ENCODE data around the gene ANKRD63.

Gene ANKRD63

DNA sequence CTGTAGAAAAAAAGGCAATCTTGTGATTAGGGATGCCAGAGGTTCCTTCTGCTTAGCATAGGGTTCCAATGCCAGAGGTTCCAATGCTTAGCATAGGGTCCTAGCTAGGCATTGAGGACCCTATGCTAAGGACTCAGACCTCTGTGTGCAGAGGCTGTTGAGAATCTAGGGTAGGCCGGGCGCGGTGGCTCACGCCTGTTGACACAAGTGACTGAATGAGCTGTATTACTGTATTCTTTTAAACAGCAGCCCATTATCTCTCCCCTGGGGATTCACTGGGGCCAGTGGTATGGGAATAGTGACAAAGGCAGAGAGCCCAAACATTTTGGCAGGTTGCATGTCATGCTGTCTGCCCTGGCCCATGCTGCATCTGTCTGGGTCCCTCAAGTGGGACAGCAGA, 27.8 kb downstream of the ANKRD63 start:
- DNase-seq: no peak

DNA sequence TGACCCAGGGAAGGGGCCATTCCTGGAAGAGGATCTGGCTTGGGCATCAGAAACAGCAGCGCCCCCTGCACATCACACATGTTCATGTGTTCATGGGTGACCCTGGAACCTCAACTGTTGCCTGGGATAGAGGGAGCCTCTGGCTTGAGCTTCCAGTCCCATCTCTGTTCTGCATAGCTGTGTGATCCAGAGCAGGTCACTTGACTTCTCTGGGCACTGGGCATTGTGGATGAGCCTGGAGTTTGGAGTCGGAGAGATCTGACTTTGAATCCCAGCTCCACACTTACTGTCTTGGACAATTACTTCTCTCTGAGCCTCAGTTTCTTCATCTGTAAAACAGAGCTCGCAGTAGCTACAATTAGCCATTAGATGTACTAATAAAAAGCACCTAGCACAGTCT, 28.4 kb downstream of the ANKRD63 start:
- DNase-seq: no peak

DNA sequence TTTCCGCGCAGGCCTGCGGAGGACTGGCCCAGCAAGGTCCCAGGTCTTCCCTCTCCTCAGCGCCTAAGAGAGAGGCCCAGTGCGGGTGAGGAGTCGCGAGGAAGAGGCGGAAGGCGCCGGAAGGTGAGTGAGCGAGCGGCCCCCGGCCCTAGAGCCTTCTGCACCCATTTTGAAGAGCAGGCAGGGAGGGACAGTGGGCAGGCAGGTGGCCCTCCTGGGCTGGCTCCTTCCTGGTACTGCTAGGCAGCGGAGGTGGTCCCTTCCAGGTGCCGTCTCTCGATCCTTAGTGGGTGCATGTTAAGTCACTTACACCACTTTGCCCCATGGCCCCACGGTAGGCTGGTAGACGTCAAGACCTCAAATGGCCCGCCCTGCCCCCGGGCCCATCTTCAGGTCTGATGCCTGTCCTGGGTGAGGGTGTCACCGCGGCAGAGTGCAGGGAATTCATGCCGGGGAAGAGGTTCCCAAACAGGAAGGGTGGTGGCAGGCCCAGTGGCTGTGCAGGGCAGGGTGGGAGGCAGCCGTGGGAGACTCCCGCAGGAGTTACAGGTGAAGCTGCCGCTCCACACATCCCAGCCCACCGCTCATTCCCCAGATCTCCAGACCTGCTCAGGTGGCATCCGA, 29.6 kb downstream of the ANKRD63 start:
- DNase-seq: no peak

- DNase-seq: peak in 1 of 2 donors; percentile 30
Measured at GRCh38 chr15:40252438-40253166, 30.3 kb downstream of the ANKRD63 start.

DNA sequence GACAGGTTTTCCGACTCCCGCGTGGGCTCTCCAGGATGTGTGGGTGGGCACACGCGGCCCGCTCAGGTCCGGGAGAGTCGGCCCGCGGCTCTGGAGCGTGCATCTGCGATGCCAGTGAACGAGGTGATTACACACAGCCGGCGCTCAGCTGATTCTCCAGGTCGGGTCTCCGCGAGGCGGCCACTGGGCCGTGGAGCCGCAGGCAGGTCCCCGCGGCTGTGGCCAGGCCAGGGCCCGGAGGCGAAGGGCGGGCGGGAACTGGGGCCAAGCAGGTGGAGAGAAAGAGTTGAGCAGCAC, 30.8 kb downstream of the ANKRD63 start:
- no peak for DNase-seq

GRCh38 chr15:40251486-40252140, 31.3 kb downstream of the ANKRD63 start:
- DNase-seq: no peak

DNA sequence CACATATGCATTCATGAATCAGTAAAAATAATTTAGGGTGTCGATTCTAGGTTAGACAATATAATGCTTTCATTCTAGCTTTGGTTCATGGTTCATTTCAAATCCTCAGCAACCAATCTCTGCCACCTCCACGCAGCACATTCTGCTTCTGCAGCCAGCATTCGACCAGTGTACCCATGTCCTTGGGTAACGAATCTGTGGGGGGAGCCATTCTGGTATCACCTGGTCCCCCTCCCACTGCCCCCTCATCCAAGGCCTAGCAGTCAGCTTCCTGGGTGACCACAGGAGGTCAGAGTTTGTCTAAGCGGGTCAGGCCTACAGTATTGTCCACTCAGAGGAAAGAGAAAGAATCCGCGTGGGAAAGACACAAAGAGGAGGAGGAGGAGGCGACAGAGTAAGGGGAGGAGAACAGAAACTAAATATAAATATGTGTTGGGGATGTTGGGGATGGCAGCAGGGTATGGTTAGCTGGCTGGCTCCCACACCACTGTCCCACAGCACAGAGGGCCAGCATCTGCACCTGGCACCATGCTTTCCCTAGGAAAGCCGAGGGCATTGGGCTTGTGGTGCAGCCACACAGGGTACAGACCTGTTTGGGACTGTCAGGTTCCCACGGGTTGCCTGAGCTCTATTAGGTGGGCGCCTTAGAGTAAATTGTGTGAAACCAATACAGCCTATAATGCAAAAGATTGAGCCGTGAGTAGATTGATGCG, 31.9 kb downstream of the ANKRD63 start:
- no peak for DNase-seq

DNA sequence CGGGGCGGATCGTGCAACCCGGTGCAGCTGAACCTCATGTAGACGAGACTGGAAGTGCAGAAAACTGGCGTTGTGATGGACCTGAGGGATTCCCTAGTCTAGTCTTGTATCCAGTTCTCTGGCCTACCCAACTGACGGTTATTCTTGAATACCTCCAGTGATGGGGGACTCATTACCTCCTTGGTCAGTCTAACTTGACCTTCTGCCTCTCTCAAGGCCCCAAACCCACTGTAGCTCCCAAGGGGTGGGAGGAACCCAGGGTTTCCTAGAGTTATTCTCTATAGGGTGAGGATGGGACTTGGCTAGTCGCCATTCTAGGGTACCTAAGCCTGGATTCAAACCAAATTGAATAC, 32.6 kb downstream of the ANKRD63 start:
- DNase-seq: no peak

DNA sequence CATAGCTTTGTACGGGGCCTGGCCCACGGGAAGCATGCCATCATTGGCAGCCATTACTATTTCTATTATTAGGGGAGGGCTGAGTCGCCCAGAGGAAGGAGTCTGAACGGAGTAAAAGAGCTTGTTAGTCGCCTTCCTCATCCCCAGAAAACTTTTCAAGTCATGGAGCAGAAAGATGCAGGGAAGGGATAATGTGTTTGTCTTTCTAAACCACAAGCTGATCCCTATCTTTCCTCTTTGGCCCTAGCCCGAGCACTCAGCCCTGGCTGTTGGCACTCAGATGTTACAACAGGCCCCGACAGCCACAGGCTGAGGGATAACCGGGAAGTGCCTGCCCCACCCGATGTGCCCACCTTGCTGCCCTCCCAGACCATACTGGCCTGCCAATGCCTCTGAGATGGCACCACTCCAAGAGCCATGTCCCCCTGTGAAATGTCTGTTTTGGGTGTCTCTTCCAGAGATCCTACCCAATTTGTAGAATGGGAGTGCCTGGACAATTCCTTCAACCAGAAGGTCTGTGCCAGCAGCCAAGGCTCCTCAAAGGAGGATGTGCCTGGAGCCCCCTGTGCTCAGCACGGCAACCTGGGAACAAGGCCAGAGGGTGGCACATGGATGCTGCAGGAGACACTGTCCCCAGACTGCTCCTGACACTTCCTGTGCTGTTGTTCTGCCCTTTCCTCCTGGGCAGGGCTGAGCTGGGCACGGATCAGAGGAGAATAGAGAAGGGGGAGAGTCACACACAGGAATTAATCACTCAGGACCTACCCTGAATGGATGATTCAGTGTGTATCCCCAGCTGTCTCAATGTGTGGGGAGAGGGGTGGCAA, 33.2 kb downstream of the ANKRD63 start:
- DNase-seq: no peak

- no peak for DNase-seq
Measured at GRCh38 chr15:40248006-40248783, 34.7 kb downstream of the ANKRD63 start.

- DNase-seq: no peak
Measured at GRCh38 chr15:40247406-40247971, 35.4 kb downstream of the ANKRD63 start.

GRCh38 chr15:40246496-40247280, 36.2 kb downstream of the ANKRD63 start:
- no peak for DNase-seq

GRCh38 chr15:40245666-40246450, 37.0 kb downstream of the ANKRD63 start:
- DNase-seq: no peak

DNA sequence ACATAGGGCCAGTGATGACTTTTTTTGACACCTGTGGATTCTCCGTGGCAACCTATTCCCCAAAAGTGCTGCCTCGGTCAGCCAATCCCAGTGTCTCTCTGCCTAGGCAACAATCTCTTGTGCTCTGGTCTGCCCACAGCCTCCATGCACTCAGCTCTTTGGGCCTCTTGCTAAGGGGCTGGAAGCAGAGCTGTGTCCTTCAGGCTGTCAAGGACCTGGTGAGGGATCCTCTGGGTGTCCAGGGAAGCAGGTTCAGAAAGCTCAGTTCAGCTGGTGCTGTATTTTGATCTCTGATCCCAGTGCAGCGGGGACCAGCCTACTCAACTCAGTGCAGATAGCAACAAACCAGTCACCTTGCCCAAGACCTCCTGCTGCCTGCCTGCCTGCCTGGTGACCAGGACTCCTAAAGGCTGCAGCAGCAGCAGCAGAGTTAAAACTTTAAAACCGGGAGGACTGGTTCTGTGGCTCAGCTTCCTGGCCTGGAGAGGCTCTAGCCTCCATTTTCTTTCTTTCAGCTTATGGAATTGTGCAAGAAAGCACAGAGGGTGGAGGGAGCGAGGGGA, 37.8 kb downstream of the ANKRD63 start:
- DNase-seq: no peak

GRCh38 chr15:40243126-40243810, 39.6 kb downstream of the ANKRD63 start:
- no peak for DNase-seq

DNA sequence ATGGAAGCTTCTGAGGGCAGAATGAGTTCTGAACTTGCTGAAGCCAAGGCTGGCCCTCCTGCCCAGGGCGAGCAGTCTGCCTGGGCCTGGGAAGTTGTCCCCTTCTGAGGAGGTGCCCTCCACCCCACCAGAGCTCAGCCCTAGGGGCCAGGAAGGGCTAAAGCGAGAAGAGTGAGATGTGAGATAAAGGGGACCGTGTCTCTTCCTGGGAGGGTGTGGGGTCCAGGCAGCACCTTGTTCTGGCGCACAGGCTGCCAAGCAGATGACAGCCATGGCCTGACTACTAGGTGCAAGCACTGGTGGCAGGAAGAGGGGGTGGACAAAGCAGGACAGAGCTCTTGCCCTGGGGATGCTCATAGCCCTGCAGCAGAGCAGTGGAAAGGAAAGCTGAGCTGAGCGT, 40.3 kb downstream of the ANKRD63 start:
- DNase-seq: no peak

- DNase-seq: no peak
Measured at GRCh38 chr15:40242213-40242599, 40.7 kb downstream of the ANKRD63 start.

- no peak for DNase-seq
Measured at GRCh38 chr15:40241269-40242212, 41.3 kb downstream of the ANKRD63 start.
